Brain microvascular endothelial cell (primary cell): ENCODE results near the gene MIEF1.
A peak's percentile ranks its signal among the peaks of the same experiment; 100 is the strongest.
"Not testable (repeated sequence)": the region's sequence is repeated elsewhere in the genome, so short reads cannot be mapped to it uniquely, and the experiment has no call there.

Source experiments
- DNase-seq: peaks from one replicate; pipeline ENCODE4 v3.0.0-alpha.2; 2020
- H3K27ac ChIP-seq: fragments of 250-450 bp; sonication (Bioruptor Pico); 2 replicates; pipeline ENCODE4 v1.5.1; 2020; ENCODE audit warnings: mild to moderate bottlenecking, moderate library complexity
- H3K27me3 ChIP-seq: fragments of 250-450 bp; sonication (Bioruptor Pico); replicated peaks from 2 replicates; pipeline ENCODE4 v1.5.1; 2020; ENCODE audit warnings: mild to moderate bottlenecking
- H3K36me3 ChIP-seq: fragments of 250-450 bp; sonication (Bioruptor Pico); replicated peaks from 2 replicates; pipeline ENCODE4 v1.5.1; 2020; ENCODE audit warnings: mild to moderate bottlenecking
- H3K4me3 ChIP-seq: 2 replicates; pipeline ENCODE4 v1.5.1; 2011; ENCODE audit warnings: low read depth, mild to moderate bottlenecking, control low read depth, low read length, moderate library complexity
- in situ Hi-C: cut with HindIII; loops from 2 replicates; pipeline ENCODE4 v1.10.0; 2017; ENCODE audit warnings: low sequenced_read_pairs, low pct_ligation_motif_present
- TF ChIP-seq, protein P1 (sequence below): IDR thresholded peaks from 2 replicates; pipeline ENCODE4 v1.5.1; 2011; ENCODE audit warnings: low read depth, mild to moderate bottlenecking, moderate library complexity, low read length, control low read depth, inconsistent platforms; ENCODE audit errors: missing control alignments

The MIEF1 gene

DNA sequence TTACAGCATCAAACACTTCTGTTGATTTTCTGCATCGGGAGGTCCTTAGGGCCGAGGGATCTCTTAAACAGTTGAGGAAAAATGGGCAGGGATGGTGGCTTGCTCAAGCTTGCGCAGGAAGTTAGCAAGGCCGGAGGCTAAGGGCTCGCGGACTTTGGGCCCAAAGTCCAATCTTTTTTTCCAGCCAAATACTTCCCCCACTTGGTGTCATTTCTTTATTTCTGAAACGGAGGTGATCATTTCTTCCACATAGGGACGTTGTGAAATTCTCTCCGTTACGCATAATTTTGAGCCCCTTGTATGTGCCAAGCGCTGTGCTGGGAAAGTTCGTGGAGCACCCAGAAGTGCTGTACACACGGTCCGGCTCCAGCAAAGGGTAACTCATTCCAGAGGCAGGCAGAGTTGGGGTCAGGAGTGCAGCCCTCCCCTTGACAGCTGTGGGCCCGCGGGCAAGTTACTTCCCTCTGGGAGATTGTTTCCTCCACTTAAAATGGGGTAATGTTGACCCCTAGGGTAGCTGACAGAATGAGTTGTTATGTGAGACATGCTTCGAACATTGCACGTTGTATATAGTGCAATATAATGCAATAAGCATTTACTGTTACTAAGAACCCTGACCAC lies 809 bp downstream of the MIEF1 start:
- DNase-seq, result no peak
- H3K27me3 ChIP-seq, result no peaks in the 10 kb centered on the region
- in situ Hi-C loops, result loop anchor here (25.0 kb wide), 1 partner anchor 91 kb away; no protein-coding TSS in a partner anchor

GRCh38 chr22:39503630-39504029 lies 1.5 kb downstream of the MIEF1 start:
- TF ChIP-seq, protein P1, sequence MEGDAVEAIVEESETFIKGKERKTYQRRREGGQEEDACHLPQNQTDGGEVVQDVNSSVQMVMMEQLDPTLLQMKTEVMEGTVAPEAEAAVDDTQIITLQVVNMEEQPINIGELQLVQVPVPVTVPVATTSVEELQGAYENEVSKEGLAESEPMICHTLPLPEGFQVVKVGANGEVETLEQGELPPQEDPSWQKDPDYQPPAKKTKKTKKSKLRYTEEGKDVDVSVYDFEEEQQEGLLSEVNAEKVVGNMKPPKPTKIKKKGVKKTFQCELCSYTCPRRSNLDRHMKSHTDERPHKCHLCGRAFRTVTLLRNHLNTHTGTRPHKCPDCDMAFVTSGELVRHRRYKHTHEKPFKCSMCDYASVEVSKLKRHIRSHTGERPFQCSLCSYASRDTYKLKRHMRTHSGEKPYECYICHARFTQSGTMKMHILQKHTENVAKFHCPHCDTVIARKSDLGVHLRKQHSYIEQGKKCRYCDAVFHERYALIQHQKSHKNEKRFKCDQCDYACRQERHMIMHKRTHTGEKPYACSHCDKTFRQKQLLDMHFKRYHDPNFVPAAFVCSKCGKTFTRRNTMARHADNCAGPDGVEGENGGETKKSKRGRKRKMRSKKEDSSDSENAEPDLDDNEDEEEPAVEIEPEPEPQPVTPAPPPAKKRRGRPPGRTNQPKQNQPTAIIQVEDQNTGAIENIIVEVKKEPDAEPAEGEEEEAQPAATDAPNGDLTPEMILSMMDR, result no peak
- Histone ChIP-seq H3K4me3 (peak overlapping the region; percentile 82), H3K27me3 (no peaks in the 10 kb centered on the region), H3K36me3 (peaks cover 29% of the 10 kb centered on the region), H3K27ac (no peak overlapping the region)
- in situ Hi-C loops, result loop anchor here (25.0 kb wide), 1 partner anchor 91 kb away; no protein-coding TSS in a partner anchor
- DNase-seq, result no peak

More for the DNA sequence above, 809 bp downstream of the MIEF1 start:
- Histone ChIP-seq H3K4me3 (peak overlapping the region; percentile 82), H3K36me3 (peaks cover 22% of the 10 kb centered on the region), H3K27ac (peak overlapping the region; percentile 20)
- TF ChIP-seq, protein P1, result no peak

DNA sequence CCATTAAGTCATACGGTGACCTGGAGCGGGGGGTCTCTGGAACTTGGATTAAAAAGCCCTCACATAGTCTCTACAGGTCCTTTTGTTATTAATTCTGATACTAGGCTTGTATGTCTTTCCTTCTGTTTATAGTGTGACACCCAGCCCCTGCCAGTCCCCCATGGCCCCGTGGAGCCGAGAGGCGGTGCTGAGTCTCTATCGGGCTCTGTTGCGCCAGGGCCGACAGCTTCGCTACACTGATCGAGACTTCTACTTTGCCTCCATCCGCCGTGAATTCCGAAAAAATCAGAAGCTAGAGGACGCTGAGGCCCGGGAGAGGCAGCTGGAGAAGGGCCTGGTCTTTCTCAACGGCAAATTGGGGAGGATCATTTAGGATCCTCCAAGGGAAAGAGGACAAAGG lies 2.0 kb downstream of the MIEF1 start:
- H3K4me3 ChIP-seq, result no peak overlapping the region
- peaks cover 32% of the 10 kb centered on the region for H3K36me3 ChIP-seq
- DNase-seq, result no peak
- in situ Hi-C loops, result loop anchor here (25.0 kb wide), 1 partner anchor 92 kb away; no protein-coding TSS in a partner anchor
- TF ChIP-seq, protein P1, result no peak
- no peak overlapping the region for H3K27ac ChIP-seq
- H3K27me3 ChIP-seq, result no peaks in the 10 kb centered on the region

GRCh38 chr22:39507021-39507420 lies 4.9 kb downstream of the MIEF1 start:
- H3K27ac ChIP-seq, result not testable (repeated sequence)

GRCh38 chr22:39508393-39508792 lies 6.3 kb downstream of the MIEF1 start:
- DNase-seq, result no peak
- in situ Hi-C loops, result loop anchor here (25.0 kb wide), 1 partner anchor 96 kb away; no protein-coding TSS in a partner anchor
- H3K27ac ChIP-seq, result no peak overlapping the region

More at GRCh38 chr22:39507021-39507420, 4.9 kb downstream of the MIEF1 start:
- peaks cover 53% of the 10 kb centered on the region for H3K36me3 ChIP-seq
- not testable (repeated sequence) for H3K4me3 ChIP-seq, H3K27me3 ChIP-seq, DNase-seq
- in situ Hi-C loops, result loop anchor here (25.0 kb wide), 1 partner anchor 95 kb away; no protein-coding TSS in a partner anchor

GRCh38 chr22:39510529-39511149 lies 8.5 kb downstream of the MIEF1 start:
- DNase-seq, result no peak
- no peaks in the 10 kb centered on the region for H3K27me3 ChIP-seq
- peaks cover 74% of the 10 kb centered on the region for H3K36me3 ChIP-seq
- no peak overlapping the region for H3K27ac ChIP-seq
- TF ChIP-seq, protein P1, result no peak
- in situ Hi-C loops, result loop anchor here (25.0 kb wide), 1 partner anchor 98 kb away; no protein-coding TSS in a partner anchor
- H3K4me3 ChIP-seq, result no peak overlapping the region

More at GRCh38 chr22:39508393-39508792, 6.3 kb downstream of the MIEF1 start:
- TF ChIP-seq, protein P1, result no peak
- H3K36me3 ChIP-seq, result peaks cover 63% of the 10 kb centered on the region
- no peak overlapping the region for H3K4me3 ChIP-seq
- no peaks in the 10 kb centered on the region for H3K27me3 ChIP-seq
